Measurements from ENCODE around the gene CRISP1. TPM values are rescaled to one million over a fixed set of nuclear protein-coding genes. Genes with fewer than 3 reads are reported as not detected.
"Not testable (repeated sequence)": the region's sequence is repeated elsewhere in the genome, so short reads cannot be mapped to it uniquely, and the experiment has no call there.

CRISP1 gene
- total and polyA plus RNA-seq, 2 of the 4 experiments (the other 2 are of a cell fraction) = not detected

GRCh38 chr6:49796842-49797455, 69.4 kb downstream of the CRISP1 start:
- H3K23ac ChIP-seq (ENCODE audit: low read depth, low read length); CTCF ChIA-PET; H3K27ac ChIP-seq (ENCODE audit: insufficient read depth, low read length); H4K91ac ChIP-seq (ENCODE audit: insufficient read depth, low read depth, low read length); DNase-seq; H4K8ac ChIP-seq (ENCODE audit: low read depth in 2 of 2, low read length in 2 of 2); H3K14ac ChIP-seq (replicated peaks; ENCODE audit: low read depth, low read length); dilution Hi-C loops (cut with HindIII; ENCODE audit: low sequenced_read_pairs, unreplicated experiment); H2BK15ac ChIP-seq (ENCODE audit: low read depth, low read length); H3K27me3 ChIP-seq (ENCODE audit: control insufficient read depth, insufficient read depth, low read length); H4K5ac ChIP-seq (ENCODE audit: low read depth, low read length); H3K9me3 ChIP-seq (ENCODE audit: control insufficient read depth, insufficient read depth, low read length); H3K9me1 ChIP-seq (ENCODE audit: insufficient read depth, low read length); H2AK5ac ChIP-seq (ENCODE audit: low read depth, low read length); H4K20me1 ChIP-seq (ENCODE audit: insufficient read depth, low read length); H3K4me2 ChIP-seq (ENCODE audit: low read depth, low read length); H2AFZ ChIP-seq (replicated peaks; ENCODE audit: low read length, poor library complexity); H2AK9ac ChIP-seq (replicated peaks; ENCODE audit: low read depth, low read length, poor library complexity); H2BK5ac ChIP-seq (ENCODE audit: low read depth, low read length, poor library complexity, severe bottlenecking); H3K4ac ChIP-seq (ENCODE audit: low read depth, low read length); H2BK120ac ChIP-seq (ENCODE audit: low read depth, low read length); H3K4me1 ChIP-seq (ENCODE audit: control insufficient read depth, insufficient read depth, low read length); H3K36me3 ChIP-seq (ENCODE audit: control insufficient read depth, insufficient read depth, low read length); H3K4me3 ChIP-seq (ENCODE audit: insufficient read depth, low read depth, low read length); H2BK20ac ChIP-seq (ENCODE audit: low read depth, low read length); intact Hi-C loops (cut with micrococcal nuclease); BruUV-seq (replicated peaks); H3K56ac ChIP-seq (ENCODE audit: extremely low read depth, insufficient read depth, low read length); ATAC-seq (ENCODE audit: low read depth); POLR2A ChIA-PET (ENCODE audit: unreplicated experiment); H3K18ac ChIP-seq (ENCODE audit: low read depth, low read length); H3K79me1 ChIP-seq (ENCODE audit: low read depth in 1 of 2, low read length in 2 of 2); in situ Hi-C loops (cut with MboI; ENCODE audit: low sequenced_read_pairs); H3K9ac ChIP-seq (ENCODE audit: low read depth, low read length): not testable (repeated sequence)
- WGBS, 2 experiments (ENCODE audit: extremely low coverage in 2 of 2, insufficient read length in 1 of 2) = 97% methylated on average over 5 of the region's 21 CpGs; no CpG with 5 or more reads in 1 of the 2 experiments

Data from IMR-90 (cell line).